HepG2 (cell line): ENCODE measurements around the gene C2CD4A. TPM values are rescaled to one million over a fixed set of nuclear protein-coding genes. Genes with fewer than 3 reads are reported as not detected.

Experiments
- ATAC-seq: fragments of 200-7000 bp; cut with Tn5 transposase; 3 replicates; pipeline ENCODE4 v1.9.1; 2020; ENCODE audit warnings: mild to moderate bottlenecking, moderate library complexity
- BruUV-seq: library from RNA; stranded (reverse); fragments of 400-500 nt; replicated peaks from 2 replicates; lab custom pipeline; 2021; lab: Mats Ljungman, UMichigan
- CTCF ChIA-PET: fragments of 300-600 bp; formaldehyde crosslinking; extraction: SDS; loops from one replicate; lab custom pipeline; 2021; ENCODE audit warnings: low total read pairs, inconsistent platforms, low intra/inter-chr PET ratio; lab: Yijun Ruan, JAX
- POLR2A ChIA-PET: fragments of 350-600 bp; sonication (Branson Sonifier 250); formaldehyde crosslinking; loops from one replicate; lab custom pipeline; 2020; ENCODE audit warnings: antibody characterized with exemption, inconsistent platforms; lab: Yijun Ruan, JAX
- DNase-seq: peaks from one replicate; pipeline ENCODE4 v3.0.0-alpha.2; 2015; ENCODE audit warnings: low spot score
- FAIRE-seq: peaks from 3 replicates; lab custom pipeline; 2011; peaks lifted over from hg19 to GRCh38; lab: Jason Lieb, UNC
- H2AFZ ChIP-seq: one replicate; pipeline ENCODE4 v1.6.1; 2011; ENCODE audit warnings: low read length, inconsistent platforms
- H3K27ac ChIP-seq: fragments of 300-600 bp; 3 replicates; pipeline ENCODE4 v1.8.0; 2011; ENCODE audit warnings: mixed run types, mild to moderate bottlenecking, mixed read lengths, low read length, inconsistent platforms; ENCODE audit not compliant: insufficient read depth; ENCODE audit errors: extremely low read length
- H3K27me3 ChIP-seq, 2 experiments: fragments of 200-600 bp in 1 of 2; 2 replicates in 1 of 2; 3 replicates in 1 of 2; pipeline versions ENCODE4 v1.6.0 to v1.8.0; 2011; ENCODE audit warnings: low read length in 2 of 2, mild to moderate bottlenecking in 2 of 2, moderate library complexity in 2 of 2, inconsistent platforms in 1 of 2; ENCODE audit not compliant: insufficient read depth in 2 of 2, control insufficient read depth in 1 of 2
- H3K36me3 ChIP-seq, 2 experiments: fragments of 200-600 bp in 1 of 2; replicated peaks in 1 of 2; 2 replicates in 1 of 2; 3 replicates in 1 of 2; pipeline versions ENCODE4 v1.5.1 to v1.8.0; 2011; ENCODE audit warnings: low read length in 2 of 2, inconsistent platforms in 1 of 2; ENCODE audit not compliant: insufficient read depth in 2 of 2, control insufficient read depth in 1 of 2
- H3K4me1 ChIP-seq: 2 replicates; pipeline ENCODE4 v1.5.1; 2012; ENCODE audit warnings: low read length, inconsistent platforms; ENCODE audit not compliant: insufficient read depth
- H3K4me2 ChIP-seq: 2 replicates; pipeline ENCODE4 v1.6.0; 2011; ENCODE audit warnings: low read depth, low read length, inconsistent platforms
- H3K4me3 ChIP-seq, 3 experiments: fragments of 200-600 bp in 1 of 3; sonication (generic), shearing (Covaris generic) in 1 of 3; replicated peaks in 1 of 3; 2 replicates each; pipeline ENCODE4 v1.5.1; 2011 to 2016; ENCODE audit warnings: low read length in 3 of 3, inconsistent platforms in 2 of 3, low read depth in 2 of 3, mild to moderate bottlenecking in 2 of 3, control low read depth in 1 of 3, mixed read lengths in 1 of 3; ENCODE audit not compliant: insufficient read depth in 1 of 3
- H3K79me2 ChIP-seq: one replicate; pipeline ENCODE4 v1.6.1; 2011; ENCODE audit warnings: low read length, inconsistent platforms; ENCODE audit not compliant: insufficient read depth
- H3K9ac ChIP-seq: 2 replicates; pipeline ENCODE4 v1.6.0; 2011; ENCODE audit warnings: mild to moderate bottlenecking, low read depth, low read length, inconsistent platforms; ENCODE audit not compliant: insufficient read depth
- H3K9me3 ChIP-seq: 2 replicates; pipeline ENCODE4 v1.5.1; 2012; ENCODE audit warnings: mild to moderate bottlenecking, low read length
- H4K20me1 ChIP-seq: 2 replicates; pipeline ENCODE4 v1.6.0; 2011; ENCODE audit warnings: inconsistent platforms, mild to moderate bottlenecking, low read length, moderate library complexity; ENCODE audit not compliant: insufficient read depth
- KLF13 ChIP-seq: sonication (generic); formaldehyde crosslinking; IDR thresholded peaks from 2 replicates; pipeline ENCODE4 v1.4.0; 2020; ENCODE audit warnings: mild to moderate bottlenecking, missing genetic modification reagents
- ZNF263 ChIP-seq: sonication (generic); formaldehyde crosslinking; IDR thresholded peaks from 2 replicates; pipeline ENCODE4 v1.4.0; 2020; ENCODE audit warnings: missing genetic modification reagents
- ZNF264 ChIP-seq: sonication (generic); formaldehyde crosslinking; IDR thresholded peaks from 2 replicates; pipeline ENCODE4 v1.4.0; 2020; ENCODE audit warnings: missing genetic modification reagents
- ZNF367 ChIP-seq: sonication (generic); formaldehyde crosslinking; IDR thresholded peaks from 2 replicates; pipeline ENCODE4 v1.4.0; 2020; ENCODE audit warnings: missing genetic modification reagents, borderline replicate concordance
- ZNF556 ChIP-seq: sonication (generic); formaldehyde crosslinking; IDR thresholded peaks from 2 replicates; pipeline ENCODE4 v1.4.0; 2020; ENCODE audit warnings: mild to moderate bottlenecking, missing genetic modification reagents, borderline replicate concordance
- ZNF761 ChIP-seq: sonication (generic); formaldehyde crosslinking; conservative IDR thresholded peaks from 2 replicates; pipeline ENCODE4 v1.4.0; 2020; ENCODE audit warnings: mild to moderate bottlenecking, missing genetic modification reagents
- ZNF839 ChIP-seq: sonication (generic); formaldehyde crosslinking; IDR thresholded peaks from 2 replicates; pipeline ENCODE4 v1.4.0; 2020; ENCODE audit warnings: missing genetic modification reagents, mild to moderate bottlenecking, borderline replicate concordance
- WGBS: methylation state at CpG from one replicate; pipeline ENCODE4 v1.1.6; 2017; ENCODE audit warnings: low lambda C conversion rate; 5-methylcytosine and 5-hydroxymethylcytosine counted together
- in situ Hi-C: cut with HindIII; loops from 2 replicates; pipeline ENCODE4 v1.10.0; 2017; ENCODE audit warnings: low pct_unique_long_range_greater_than_20kb; ENCODE audit not compliant: extremely low pct_ligation_motif_present
- intact Hi-C: fragments of 100-400 bp; cut with micrococcal nuclease; formaldehyde crosslinking; loops from one replicate; pipeline ENCODE4 v1.10.0; 2022; ENCODE audit not compliant: unreplicated experiment
- polyA plus RNA-seq, 8 experiments: library from polyadenylated mRNA; depleted of rRNA in 3 of 8; stranded (reverse) in 7 of 8; unstranded in 1 of 8; fragments of >200 nt; fragmentation: Illumina TruSeq in 4 of 8; extraction: Trizol in 4 of 8; gene quantifications; 2 replicates each; pipeline versions ENCODE4 v1.2.1 to v1.2.3, GENCODE V29; 2011 to 2016; ENCODE audit warnings: low read depth in 4 of 8, missing spikeins in 1 of 8, mixed read lengths in 1 of 8; ENCODE audit not compliant: insufficient read depth in 1 of 8
- total RNA-seq, 5 experiments: library from RNA; depleted of rRNA; stranded (reverse); fragments of >200 nt; fragmentation: Illumina TruSeq; extraction: Trizol; gene quantifications; 2 replicates each; pipeline ENCODE4 v1.2.3, GENCODE V29; 2016; ENCODE audit warnings: low read depth in 1 of 5
- TF ChIP-seq, protein P1 (sequence below): IDR thresholded peaks from 2 replicates; pipeline ENCODE4 v1.6.1; 2016; ENCODE audit warnings: missing compliant biosample characterization, missing genetic modification reagents, borderline replicate concordance

The C2CD4A gene
- total and polyA plus RNA-seq, 2 of the 13 experiments (the other 11 are each of a cell fraction or from before 2014, with no cell fraction given): 0.20 TPM; not detected in 1

DNA sequence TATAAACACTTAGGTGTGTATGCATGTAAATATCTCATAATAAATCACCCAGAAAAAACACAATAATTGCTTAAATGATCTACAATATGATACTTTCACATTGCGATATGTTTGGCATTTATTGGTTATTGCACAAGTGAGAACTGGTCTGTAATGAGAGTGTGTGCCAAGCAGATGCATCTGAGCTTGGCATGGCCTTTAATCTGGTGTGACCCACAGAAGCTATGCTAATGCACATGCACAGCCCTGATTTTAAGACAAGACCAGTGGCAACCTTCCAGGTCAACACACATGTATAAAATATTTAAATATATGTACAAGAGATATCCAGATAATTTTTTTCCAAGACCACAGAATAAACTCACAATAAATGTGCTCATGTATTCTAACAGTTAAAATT lies 42.7 kb downstream of the C2CD4A start:
- Histone ChIP-seq H4K20me1 (no peaks in the 10 kb centered on the region), H3K4me3 (no peak overlapping the region), H3K27me3 (peaks cover 0 to 14% of the 10 kb centered on the region in 2 experiments; a peak in 1 of 5 replicates), H3K4me2 (no peak overlapping the region), H3K9me3 (no peaks in the 10 kb centered on the region), H3K27ac (no peak overlapping the region), H3K4me1 (peaks cover 16% of the 10 kb centered on the region), H2AFZ (no peak overlapping the region), H3K9ac (no peak overlapping the region), H3K79me2 (no peaks in the 10 kb centered on the region), H3K36me3 (no peaks in the 10 kb centered on the region)
- no peak for ATAC-seq
- in situ Hi-C loops (no loop called here), intact Hi-C loops (no loop called here)
- no peak for FAIRE-seq
- 50% methylated on average over 1 of the region's 1 CpG for WGBS
- no TSS peak for BruUV-seq
- ChIA-PET POLR2A (no interaction called here), CTCF (no interaction called here)
- no peak for DNase-seq
- no peak for TF ChIP-seq ZNF556 (CRISPR knock-in tag)

DNA sequence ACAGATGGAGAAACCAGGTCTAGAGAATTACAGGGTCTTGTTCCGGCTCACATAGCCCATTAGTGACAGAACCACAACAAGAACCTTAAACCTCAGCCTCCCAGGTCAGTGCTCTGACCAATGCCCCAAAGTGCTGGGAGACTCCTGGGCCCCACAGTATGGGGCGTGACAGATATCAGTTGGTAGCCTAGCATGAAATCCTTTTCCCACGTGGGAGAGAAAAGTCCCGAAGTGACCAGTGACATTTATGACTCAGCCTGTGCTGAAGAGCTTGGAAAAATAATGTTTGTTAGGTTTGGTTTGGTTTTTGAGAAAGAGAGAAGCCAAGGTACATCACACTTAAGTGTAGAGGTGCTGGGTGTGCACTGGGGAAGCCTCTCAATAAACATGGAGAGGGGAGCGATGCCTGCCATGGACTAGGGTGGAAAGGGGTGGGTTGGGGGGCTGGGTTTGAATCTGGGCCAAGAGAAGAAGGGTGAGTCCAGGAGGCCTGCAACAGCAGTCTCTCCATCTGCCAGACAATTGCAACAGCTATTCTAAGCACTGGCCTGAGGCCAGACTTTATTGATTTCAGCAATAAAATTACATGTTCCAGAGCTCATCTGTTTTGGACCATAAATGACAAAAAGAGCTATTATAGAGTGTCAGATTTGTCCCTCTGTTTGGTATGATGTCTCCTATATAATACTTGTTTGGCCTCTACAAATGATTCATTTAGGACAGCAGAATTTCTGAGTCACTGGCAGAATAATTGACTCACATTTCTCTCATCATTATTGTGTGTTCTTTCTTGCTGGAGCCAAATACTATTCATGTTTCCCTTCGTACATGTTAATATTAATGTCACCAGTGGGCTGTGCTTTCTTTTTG lies 43.4 kb downstream of the C2CD4A start:
- no peak overlapping the region for H3K9ac ChIP-seq
- TF ChIP-seq ZNF367 (CRISPR knock-in tag) (no peak), ZNF264 (CRISPR knock-in tag) (no peak), KLF13 (CRISPR knock-in tag) (no peak), ZNF263 (CRISPR knock-in tag) (no peak), ZNF839 (CRISPR knock-in tag) (no peak), ZNF761 (no peak)
- TF ChIP-seq, protein P1, sequence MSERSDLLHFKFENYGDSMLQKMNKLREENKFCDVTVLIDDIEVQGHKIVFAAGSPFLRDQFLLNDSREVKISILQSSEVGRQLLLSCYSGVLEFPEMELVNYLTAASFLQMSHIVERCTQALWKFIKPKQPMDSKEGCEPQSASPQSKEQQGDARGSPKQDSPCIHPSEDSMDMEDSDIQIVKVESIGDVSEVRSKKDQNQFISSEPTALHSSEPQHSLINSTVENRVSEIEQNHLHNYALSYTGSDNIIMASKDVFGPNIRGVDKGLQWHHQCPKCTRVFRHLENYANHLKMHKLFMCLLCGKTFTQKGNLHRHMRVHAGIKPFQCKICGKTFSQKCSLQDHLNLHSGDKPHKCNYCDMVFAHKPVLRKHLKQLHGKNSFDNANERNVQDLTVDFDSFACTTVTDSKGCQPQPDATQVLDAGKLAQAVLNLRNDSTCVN: no peak
- 12% methylated on average over 6 of the region's 6 CpGs for whole genome bisulfite sequencing
- no peaks in the 10 kb centered on the region for H4K20me1 ChIP-seq
- no peaks in the 10 kb centered on the region for H3K9me3 ChIP-seq
- CTCF ChIA-PET: no interaction called here
- no peak for FAIRE-seq
- H3K36me3 ChIP-seq: no peaks in the 10 kb centered on the region
- no peak overlapping the region for H3K4me2 ChIP-seq
- no peak overlapping the region for H3K4me3 ChIP-seq
- intact Hi-C loops (no loop called here), in situ Hi-C loops (no loop called here)
- DNase-seq: no peak
- no peak overlapping the region for H2AFZ ChIP-seq
- H3K4me1 ChIP-seq: peaks cover 16% of the 10 kb centered on the region
- no TSS peak for BruUV-seq
- POLR2A ChIA-PET: no interaction called here
- ATAC-seq: no peak
- no peak overlapping the region for H3K27ac ChIP-seq
- no peaks in the 10 kb centered on the region for H3K79me2 ChIP-seq
- H3K27me3 ChIP-seq: peaks cover 0 to 13% of the 10 kb centered on the region in 2 experiments; a peak in 1 of 5 replicates
